Stimulated activated CD4-positive, alpha-beta T cell treated with anti-CD3 and anti-CD28 coated beads, Interleukin-4, amount 100 ng/mL, for 1 hour (primary cell): ENCODE results near the gene NTN5.
A peak's percentile ranks its signal among the peaks of the same experiment; 100 is the strongest.
"Not testable (repeated sequence)": the region's sequence is repeated elsewhere in the genome, so short reads cannot be mapped to it uniquely, and the experiment has no call there.

Experiments used
- DNase-seq: peaks from one replicate; pipeline ENCODE4 v3.0.0-alpha.2; 2020

The NTN5 gene

DNA sequence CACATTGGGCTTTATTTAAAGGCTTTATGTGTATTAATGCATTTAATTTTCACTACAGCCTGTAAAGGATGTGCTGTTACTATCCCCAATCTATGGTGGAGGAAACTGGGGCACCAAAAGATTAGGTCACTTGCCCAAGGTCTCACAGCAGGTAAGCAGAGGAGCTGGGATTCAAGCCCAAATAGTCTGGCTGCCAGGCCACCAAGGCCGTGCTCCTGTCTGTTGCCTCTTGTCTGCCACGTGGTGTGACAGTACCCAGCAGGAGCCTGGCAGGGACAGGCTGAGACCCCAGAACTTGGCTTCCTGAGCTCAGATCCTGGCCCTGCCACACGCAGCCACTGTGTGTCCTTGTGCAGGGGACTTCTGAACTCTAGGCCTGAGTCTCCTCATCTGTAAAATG, 4.5 kb downstream of the NTN5 start:
- DNase-seq, result no peak

DNA sequence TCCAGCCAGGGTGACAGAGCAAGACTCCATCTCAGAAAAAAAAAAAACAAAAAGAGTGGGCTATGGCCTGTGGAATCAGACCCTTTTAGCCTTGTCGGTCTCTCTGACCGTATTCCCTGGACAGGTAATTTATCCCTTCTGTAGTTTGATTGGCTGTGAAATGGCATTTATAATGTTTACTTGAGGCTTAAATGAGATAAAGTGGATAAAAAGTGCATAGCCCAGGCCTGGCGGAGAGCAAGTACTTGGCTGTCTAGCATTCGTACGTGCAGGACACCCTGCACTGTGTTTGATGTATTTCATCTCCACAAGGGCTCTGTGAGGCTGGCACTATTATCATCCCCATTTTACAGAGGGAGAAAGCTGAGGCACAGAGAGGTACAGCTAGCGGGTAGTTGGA, 7.0 kb downstream of the NTN5 start:
- DNase-seq, result no peak

DNA sequence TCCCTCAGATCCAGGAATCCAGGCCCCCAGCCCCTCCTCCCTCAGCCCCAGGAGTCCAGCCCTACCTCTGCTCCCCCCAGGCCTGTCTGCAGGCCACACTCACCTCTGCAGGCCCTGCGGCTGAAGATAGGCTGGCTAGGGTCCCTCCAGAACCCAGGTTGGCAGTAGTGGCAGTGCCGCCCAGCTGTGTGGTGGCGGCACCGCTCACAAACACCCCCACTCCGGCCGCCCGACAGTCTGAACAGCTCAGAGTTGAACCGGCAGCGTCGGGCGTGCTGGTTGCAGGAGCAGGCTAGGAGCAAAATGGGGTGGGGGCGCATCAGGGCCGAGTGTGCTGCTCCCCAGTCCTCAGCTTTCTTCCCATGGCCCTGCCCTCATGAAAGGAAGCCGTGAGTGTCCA, 8.3 kb downstream of the NTN5 start:
- no peak for DNase-seq

DNA sequence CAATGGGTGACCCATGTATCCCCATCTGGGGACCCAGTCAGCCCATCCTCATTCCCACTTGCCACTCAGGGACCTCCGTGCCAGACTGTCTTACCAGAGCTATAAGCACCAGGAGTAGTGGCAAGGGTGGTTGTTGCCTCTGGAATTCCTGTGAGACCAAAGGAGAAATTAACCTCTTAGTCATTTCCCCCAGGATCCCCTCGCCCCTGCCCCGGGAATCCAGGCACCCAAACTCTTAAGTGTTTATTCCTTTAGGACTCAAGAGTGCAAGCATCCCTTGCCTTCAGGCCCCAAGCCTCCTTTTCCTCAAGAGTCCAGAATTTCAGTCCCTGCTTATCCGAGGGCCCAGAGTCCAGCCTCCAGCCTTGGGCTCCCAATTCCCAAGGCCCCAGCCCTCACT, 9.2 kb downstream of the NTN5 start:
- no peak for DNase-seq

DNA sequence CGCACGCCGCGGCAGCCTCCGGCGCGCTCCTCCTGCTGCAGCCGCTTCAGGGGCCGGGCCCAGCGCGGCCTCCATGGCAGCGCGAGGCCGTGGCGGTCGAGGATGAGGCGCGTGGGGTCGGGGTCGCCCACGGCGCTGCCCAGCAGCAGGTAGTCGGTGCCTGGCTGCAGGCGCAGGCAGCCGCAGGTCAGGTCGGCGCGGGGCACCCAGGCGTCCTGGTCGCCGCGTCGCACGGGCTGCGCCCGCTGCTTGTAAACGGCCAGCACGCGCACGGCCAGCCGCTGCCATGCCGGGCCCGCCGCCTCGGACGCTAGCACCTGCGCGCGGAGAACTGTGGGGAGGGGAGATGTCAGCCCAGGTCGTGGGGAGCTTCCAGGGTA, 11.1 kb downstream of the NTN5 start:
- DNase-seq, result no peak

DNA sequence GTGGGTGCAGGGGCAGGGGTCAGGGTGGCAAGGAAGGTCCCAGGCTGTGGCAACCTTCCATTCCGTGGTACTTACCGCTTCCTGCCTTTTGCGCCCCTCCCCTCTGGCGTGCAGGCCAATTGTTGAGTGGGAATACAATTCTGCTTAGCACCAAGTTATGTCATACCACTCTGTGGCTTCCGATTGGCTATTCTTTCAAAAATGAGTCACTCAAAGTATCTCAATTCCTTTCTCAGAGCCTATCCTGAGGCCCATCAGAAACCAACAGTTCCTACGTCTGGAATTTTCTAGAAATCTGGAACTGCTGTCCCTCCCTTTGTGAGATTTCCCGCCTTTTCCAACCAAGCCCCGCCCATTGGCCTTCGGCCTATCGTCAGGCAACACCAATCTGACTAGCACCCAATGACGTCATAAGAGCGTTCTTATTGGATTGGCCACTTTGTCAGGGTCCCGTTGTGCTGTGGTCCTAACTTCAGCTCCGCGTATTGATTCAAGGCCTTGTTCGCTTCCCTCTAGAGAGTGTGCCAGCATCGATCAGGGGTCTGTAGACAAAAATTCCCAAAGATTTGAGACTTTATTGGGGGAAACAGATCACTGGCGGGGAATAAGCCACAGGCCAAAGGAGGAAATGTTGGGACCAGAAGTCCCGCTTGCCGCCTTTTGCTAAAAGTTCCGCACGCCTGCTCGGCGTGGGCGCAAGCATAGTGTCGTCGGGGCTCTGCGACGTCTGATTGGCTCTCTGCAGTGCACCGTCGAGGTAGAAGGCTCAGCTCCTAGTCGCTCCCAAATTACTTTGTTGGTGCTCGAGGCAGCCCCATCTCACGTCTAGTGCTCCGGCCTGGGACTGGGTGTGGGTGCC, 11.7 kb downstream of the NTN5 start:
- DNase-seq, result peak; percentile 72

DNA sequence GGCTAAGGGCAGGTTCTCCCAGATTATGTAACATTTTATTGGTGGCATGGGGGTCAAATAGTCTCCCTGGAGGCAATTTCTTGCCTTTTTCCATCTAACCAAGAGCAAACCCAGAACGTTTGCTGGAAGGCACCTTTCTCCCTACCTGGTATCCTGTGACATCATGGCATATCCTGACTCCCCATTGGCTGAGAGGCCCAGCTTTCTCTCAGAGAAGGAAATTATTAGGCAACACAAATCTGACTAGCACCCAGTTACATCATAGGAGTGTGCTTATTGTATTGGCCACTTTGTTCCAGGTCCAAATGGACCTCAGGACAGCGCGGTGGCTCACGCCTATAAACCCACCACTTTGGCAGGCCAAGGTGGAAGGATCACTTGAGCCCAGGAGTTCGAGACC, 13.0 kb downstream of the NTN5 start:
- DNase-seq, result no peak

DNA sequence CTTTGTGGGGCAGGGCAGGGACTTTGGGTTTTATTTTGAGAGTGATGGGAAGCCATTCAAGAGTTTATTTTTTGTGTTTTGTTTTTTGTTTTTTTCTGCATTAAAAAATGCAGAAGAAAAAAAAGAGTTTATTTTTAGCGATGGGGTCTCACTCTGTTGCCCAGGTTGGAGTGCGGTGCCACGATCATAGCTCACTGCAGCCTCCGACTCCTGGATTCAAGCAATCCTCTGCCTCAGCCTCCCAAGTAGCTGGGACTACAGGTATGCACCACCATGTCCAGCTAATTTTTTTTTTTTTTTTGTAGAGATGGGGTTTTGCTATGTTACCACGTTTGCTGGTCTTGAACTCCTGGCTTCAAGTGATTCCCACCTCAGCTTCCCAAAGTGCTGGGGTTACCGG, 14.3 kb downstream of the NTN5 start:
- DNase-seq, result no peak

DNA sequence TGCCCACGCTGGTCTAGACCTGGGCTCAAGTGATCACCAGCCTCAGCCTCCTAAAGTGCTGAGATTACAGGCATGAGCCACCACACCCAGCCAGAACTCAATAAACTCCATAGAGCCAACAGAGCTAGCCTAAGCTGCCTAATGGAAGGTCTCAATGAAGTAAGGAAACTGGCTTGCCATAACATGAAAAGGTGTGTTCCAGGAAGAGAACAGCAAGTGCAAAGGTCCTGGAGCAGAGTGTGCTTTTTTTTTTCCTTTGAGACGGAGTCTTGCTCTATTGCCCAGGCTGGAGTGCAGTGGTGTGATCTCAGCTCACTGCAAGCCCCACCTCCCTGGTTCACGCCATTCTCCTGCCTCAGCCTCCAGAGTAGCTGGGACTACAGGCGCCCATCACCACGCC, 15.0 kb downstream of the NTN5 start:
- DNase-seq, result not testable (repeated sequence)

DNA sequence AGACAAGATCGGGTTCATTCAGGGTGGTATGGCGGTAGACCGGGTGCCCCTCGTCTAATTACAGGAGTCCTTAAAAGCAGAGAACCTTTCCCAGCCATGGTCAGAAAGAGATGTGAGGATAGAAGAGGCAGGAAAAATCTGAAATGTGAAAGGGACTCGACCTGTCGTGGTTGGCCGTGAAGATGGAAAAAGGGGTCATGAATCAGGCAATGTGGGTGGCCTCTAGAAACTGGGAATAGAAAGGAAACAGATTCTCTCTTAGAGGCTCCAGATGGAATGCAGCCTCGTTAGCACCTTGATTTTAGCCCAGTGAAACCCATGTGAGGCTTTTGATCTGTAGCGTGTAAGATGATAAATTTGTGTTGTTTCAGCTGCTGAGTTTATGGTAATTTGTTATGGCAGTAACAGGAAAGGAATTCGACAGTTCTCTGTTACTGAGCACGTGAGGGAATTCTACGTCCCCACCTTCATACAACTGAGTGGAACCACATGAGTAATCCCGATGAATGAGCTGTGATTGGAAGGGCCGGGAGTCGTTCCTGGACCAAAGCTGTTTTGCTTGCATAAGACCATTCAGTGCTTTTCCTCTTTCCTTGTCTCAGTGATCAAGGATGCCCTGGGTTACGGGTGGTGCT, 15.9 kb downstream of the NTN5 start:
- no peak for DNase-seq

DNA sequence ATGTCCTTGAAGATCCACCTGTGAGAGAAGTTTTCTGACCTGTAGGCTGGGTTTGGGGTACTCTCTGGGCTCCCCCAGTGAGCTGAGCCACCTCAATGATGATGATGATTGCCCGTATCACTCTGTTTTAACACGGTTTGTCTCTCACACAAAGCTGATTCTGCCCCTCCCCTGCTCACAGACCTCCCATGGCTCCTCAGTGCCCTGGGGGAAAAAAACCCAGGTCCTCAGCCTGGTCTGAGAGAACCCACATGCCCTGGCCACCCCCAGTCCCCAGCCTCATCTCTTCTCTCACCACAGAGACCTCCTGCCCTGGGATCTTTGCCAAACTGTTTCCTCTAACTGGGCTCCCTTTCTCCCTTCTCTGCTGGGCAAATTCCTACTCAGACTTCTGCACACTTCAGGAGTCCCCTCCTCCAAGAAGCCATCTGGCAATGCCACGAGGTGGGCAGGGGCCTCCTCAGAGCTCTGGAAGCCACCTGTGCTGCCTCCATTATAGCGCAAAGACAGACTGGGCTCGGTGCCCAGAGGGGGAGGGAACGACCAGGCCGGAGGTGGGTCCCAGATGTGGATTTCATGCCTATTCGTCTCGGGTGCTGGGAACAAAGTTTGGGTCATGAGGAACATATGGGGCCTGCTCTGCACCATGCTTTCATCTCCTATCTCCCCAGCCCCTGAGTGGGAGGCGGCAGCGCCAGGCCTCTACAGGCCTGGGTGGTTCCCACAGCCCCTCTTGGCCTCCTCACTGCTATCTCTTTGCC, 18.3 kb downstream of the NTN5 start:
- no peak for DNase-seq

DNA sequence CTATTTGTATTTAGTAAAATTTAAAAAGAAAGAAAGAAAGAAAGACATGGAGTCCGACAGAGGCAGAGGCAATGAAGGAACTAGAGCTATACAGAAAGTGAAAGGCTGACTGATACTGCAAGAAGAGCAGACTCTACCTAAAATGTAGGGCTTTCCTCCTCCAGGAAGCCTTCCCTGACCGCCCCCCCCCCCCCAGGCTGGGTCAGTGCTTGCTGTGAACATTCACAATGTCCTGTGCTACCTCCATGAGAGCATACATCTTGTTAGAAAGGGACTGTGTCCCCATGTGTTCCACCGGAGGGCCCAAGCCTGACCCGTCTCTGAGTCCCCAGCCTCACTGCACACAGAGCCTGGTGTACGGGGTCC, 21.2 kb downstream of the NTN5 start:
- no peak for DNase-seq

DNA sequence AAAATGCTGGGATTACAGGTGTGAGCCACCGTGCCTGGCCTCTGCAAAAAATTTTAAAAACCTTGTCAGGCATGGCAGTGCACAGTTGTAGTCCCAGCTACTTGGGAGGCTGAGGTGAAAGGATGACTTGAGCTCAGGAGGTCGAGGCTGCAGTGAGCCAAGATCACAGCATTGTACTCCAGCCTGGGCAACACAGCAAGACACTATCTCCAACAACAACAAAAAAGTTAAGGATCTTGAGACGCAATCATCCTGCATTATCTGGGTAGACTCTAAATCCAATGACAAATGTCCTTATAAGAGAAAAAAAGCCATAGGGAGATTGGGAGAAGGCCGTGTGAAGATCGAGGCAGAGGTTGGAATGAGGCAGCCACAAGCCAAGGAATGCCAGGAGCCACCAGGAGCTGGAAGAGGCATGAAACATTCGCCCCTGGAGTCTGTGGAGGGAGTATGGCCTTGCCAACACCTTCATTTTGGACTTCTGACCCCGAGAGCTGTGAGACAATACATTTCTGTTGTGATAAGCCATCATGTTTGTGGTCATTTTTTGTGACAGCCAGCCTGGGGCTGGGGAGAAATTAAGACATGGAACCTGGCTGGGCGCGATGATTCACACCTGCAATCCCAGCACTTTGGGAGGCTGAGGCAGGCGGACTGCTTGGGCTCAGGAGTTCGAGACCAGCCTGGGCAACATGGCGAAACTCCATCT, 21.7 kb downstream of the NTN5 start:
- DNase-seq, result no peak

DNA sequence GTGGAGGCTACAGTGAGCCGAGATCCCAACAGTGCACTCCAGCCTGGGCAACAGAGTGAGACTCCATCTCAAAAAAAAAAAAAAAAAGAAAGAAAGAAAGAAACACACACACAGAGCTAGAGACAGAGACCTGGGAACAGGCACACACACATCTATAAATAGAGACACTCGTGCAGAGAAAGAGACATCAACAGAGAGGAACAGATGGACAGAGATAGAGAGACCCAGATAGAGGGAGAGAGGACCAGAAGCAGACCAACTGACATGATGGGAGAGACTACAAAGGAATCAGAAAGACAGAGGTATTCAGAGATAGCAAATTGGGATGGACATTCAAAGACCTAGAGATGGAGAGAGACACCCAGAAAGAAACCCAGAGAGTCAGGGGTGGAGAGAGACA, 24.7 kb downstream of the NTN5 start:
- no peak for DNase-seq

DNA sequence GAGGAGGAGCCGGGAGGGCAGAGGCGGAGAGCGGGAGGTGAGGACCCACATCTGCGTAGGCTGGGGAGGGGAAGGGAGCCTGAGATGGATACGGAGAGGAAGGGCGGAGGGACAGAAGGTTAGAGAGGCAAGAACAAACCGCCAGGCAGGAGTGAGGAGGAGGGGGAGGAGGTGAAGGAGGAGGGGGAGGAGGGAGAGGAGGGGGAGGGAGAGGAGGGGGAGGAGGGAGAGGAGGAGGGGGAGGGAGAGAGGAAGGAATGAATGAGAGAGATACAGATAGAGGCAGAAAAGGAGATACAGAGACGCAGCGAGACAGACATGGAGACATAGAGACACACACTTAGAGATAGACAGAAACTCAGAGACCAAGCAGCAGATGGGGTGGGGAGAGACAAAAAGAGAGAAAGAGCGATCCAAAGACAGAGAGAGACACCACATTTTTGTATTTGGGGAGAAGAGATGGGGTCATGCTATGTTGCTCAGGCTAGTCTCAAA, 26.0 kb downstream of the NTN5 start:
- DNase-seq, result no peak

DNA sequence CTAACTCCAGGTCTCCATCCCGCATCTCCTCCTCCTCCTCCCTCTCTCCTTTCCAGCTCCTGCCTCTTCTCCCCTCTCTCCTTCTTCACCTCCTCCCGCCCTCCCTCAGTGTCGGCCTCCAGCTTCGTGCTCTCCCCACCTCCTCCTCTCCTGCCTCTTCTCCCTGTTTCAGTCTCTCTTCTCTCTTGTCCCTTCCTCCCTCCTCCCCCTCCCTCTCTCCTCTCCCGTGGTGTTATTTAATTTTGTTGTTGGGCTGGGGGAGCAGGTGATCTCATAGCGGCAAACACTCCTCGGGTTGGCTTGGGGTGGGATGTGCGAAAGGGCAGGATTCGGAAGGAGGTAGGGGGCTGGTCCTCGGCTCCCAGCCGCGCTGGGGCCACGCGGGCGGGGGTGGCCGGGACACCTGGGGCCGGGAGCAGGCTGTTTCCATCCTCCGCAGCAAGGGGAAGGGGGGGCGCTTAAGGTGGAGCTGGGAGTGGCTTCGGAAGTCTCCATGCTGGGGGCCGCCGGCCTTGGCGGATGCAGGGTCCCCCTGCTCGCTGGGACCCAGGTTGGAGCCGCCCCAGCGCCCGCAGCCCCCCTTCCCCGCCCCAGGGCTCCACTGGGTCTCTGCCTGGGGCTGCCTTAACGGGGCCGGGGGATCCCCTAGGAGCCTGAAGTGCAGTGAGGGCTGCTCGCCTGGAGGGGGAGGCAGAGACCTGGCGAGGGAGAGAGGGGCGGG, 26.7 kb downstream of the NTN5 start, which contains the start of gene CA11:
Gene CA11 (minus strand): TSS at position 187 of the 721 bp plus-strand sequence. CDS start 555 bp downstream, outside the sequence.
- peak; percentile 89 for DNase-seq

DNA sequence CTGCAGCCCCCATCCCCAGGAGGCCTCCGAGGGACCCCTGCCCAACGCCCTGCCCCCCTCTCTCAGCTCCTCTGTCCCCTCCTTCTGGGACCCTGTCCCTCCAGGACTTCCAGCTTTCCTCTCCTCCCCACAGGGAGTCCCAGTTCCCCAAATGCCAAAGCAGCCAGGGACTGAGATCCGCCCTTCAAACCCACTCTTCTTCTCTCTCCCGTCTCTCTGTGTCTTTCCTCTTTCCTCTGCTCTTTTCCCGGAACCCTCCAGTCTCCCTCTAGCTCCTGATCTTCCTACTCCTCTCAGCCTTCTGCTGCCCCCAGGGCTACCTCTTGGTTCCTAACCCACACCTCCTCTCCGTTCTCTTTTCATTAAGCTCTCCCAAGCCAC, 27.2 kb downstream of the NTN5 start:
- DNase-seq, result no peak

DNA sequence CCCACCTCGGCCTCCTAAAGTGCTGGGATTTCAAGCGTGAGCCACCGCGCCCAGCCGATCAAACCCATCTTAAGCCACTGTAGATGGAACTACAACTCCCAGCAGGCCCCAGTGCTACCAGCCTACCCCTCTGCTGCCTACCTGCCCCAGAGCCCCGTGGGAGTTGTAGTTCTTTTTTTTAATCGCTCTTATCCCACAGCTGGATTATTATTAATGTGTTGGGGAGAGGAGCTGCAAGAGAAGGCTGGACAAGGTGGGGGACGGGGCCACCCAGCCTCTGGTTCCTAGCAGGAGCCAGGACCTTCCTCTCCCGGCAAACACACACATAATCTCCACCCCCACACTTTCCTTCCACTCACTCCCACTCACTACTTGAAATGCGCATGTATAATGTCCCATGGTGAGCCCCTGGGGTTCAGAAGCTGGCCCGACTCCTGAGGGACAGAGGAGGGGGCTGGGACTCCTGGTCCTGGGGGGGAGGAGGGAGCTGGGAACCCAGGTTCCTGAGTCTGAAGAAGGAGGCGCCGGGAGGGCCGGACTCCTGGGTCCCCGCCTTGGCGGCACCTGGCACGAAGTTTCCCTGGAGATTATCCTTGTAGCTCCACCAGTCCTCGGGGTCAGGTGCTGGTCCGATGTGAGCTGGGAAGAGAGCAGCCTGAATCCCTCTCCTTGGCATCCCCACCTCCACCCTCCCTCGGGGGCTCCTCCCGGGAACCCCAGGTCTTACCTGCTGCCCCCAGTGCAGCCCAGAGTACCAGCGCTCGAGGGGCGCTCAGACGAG, 27.8 kb downstream of the NTN5 start:
- peak; percentile 68 for DNase-seq

DNA sequence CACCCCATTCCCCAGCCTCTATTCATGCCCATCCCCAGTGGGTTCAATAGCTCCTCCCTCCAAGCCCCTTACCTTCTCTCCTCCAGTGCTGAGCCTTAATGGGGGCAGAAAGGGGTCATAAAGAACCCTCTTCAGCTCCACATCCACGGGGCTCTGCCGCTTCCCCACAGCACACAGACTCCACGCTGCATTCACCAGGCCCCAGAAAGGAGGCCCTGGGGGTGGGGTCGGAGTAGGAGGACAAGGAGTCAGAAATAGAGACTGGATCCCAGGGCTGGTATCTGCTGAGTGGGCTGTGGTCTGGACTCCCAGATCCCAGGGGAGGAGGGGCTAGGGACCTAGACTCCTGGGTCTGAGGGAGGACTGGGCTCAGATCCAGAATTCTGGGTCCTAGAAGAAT, 28.5 kb downstream of the NTN5 start:
- no peak for DNase-seq

DNA sequence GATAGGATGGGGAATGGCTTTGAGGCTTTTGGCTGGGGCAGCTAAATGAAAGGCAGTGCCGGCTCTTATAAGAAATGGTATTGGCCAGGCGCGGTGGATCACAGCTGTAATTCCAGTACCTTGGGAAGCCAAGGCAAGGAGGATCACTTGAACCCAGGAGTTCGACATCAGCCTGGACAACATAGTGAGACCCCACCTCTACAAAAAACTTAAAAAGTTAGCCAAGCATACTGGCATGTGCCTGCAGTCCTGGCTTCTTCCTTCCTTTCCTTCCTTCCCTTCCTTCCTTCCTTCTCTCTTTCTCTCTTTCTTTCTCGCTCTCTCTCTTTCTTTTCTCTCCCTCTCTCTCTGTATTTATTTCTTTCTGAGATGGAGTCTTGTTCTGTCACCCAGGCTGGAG, 30.0 kb downstream of the NTN5 start:
- DNase-seq, result no peak

DNA sequence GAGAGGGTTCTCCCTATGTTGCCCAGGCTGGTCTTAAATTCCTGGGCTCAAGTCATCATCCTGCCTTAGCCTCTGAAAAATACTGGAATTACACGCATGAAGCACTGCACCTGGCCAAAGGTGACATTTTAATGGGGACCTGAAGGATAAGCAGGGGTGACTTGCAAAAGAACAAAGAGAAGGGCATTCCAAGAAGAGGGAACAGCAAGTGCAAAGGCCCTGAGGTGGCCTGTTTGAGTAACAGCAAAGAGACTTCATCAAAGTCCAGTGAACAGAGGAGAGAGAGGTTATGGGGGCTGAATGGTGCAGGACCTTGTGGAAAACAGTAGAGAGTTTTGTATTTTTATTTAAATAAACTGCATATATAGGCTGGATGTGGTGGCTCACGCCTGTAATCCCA, 31.0 kb downstream of the NTN5 start:
- DNase-seq, result no peak
